ENCODE results near the gene INPP5D.
"Not testable (repeated sequence)": the region's sequence is repeated elsewhere in the genome, so short reads cannot be mapped to it uniquely, and the experiment has no call there.

INPP5D gene

DNA sequence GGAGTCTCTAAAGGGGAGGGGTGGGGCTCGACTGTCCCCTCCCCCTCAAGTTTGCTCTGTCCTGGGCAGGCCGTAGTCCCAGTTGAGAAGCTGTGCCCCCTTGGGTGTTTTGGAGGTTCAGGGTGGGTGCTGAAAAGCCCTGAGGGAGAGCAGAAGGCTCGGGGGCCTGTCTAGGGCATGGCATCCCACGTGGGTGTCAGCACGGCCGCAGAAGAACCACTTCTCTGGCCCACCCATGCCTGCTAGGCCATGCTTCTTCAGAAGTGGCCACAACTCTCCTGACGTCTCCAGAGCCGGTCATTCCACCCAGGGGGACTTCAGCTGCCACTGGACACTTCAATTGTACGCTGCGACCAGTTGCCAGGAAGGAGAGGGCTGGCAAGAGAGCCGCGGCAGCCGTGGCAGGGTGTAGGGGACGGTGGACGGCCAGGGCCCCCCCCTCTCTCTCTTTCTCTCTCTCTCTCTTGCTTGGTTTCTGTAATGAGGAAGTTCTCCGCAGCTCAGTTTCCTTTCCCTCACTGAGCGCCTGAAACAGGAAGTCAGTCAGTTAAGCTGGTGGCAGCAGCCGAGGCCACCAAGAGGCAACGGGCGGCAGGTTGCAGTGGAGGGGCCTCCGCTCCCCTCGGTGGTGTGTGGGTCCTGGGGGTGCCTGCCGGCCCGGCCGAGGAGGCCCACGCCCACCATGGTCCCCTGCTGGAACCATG is at the start of gene INPP5D:
TSS of gene INPP5D (plus strand) at position 546 of the 704 bp plus-strand sequence. CDS start at position 683, 137 bp downstream.
- DNase-seq: peak; percentile 79

DNA sequence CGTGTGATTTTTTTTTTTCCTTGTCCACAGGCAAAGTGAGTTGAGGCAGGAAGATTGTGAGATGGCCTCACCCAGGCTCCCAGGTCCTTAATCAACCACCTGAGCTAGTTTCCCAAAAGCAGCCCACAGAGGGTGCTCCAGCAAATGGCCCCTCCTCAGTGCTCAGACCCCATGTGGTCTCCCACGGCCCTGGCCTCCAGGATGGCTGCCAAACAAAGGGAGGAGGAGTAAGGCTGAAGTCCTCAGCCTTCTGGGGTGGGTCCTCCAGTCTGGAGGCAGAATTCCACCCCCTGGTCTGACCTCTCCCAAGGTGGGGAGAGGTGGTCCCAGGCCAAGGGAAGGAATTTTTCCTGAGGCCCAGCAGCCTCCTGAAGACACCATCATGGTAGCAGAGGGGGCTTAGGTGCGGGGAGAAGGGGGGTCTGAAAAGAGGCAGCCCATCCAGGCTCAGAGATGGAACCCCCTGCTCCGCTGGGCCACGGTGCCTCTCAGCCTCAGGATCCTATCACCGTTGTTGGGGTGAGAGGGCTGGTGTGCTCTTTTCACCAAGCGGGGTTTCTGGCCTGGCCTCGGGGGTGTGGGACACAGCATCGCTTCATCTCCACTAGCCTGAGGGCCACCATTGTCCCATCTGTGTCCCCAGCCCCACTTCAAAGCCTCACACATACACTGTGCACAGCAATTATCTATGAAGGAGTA is 49.4 kb upstream of the INPP5D start:
- no peak for DNase-seq

DNA sequence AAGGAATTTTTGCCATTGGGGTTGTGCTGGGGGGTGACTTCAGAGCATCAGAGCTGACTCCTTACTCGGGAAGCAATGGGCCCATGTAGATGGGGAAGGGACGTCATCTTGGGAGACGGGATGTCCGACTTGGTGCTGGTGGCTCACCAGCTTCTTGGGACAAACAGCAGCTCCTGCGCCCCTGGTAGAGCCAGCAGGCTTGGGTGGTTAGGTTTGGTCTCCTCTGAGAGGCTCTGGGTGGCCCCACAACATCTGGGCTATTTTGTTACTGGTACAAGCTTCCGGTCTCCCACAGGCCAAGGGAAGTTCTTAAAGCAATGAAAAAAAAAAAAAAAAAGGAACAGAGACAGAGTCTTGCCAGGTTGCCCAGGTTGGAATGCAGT is 48.9 kb upstream of the INPP5D start:
- no peak for DNase-seq

DNA sequence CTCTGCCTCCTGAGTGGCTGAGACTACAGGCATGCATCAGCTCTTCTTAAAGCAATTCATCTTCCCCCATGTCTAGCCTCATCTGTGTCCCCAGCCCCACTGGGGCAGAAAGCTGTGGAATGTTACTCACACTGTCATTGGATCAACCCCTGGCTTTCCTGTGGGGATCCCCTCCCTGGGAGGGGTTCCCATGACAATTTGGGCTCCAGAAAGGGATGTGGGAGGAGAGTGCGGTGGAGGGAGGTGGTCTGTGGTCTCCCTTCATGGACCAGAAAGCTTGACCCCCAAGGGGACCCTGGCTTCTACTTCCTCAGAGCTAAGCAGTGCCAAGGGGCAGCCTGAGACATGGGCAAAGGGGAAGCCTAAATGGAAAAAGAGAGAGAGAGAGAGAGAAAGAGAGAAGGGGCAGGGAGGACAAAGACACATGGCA is 48.4 kb upstream of the INPP5D start:
- DNase-seq: no peak

DNA sequence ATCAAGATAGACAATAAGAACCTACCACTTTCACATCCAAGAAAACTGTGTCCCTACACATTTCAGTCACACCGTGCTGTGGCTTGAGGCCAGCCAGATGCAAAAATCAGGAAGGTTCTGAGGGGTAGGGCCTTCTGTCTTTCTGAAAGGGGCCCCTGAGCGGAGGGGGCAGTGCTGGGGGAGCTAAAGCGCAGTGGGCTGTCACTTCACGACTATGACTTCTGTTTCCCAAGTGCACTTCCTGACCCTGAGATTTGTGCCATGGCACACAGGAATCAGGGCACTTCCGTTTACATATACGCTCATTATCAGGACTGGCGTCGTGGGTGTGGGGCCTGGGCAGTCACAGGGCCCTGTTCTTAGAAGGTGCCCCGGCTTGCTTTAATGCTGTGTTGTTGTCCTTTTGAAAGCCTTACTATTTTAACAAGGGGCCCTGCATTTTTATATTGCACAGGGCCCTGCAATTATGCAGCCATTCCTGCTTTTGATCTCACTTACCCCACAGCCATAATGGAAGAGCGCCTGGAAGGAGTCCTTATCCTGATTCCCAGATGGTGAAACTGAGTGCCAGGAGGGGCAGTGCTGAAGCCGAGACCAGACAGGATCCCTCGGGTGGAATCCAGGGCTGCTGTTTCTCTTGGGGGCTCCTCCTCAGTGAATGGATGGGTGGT is 47.7 kb upstream of the INPP5D start:
- DNase-seq: no peak

DNA sequence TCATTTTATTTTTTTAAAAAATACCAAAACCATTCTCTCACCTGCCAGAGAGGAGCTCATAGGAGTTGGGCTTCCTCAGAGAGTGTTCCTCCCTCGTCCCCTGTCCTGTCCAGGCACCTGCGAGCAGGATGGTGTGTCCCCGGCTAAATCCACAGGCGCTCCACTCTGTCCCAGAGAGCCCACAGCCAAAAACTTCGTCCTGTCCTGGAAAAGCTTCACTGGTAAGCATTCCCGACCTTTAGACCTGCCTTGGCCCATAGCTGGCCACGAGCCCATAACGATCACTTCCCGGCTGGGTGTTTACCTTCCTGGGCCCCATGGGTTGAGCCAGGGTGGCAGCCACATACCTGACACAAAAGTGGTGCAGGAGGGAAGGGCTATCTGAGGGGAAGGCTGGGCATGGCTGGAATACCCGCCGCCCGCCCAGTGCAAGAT is 47.1 kb upstream of the INPP5D start, which contains the start of gene NGEF:
TSS of gene NGEF (minus strand) at position 230 of the 435 bp plus-strand sequence. CDS start 38,366 bp downstream, outside the sequence.
- DNase-seq: no peak

DNA sequence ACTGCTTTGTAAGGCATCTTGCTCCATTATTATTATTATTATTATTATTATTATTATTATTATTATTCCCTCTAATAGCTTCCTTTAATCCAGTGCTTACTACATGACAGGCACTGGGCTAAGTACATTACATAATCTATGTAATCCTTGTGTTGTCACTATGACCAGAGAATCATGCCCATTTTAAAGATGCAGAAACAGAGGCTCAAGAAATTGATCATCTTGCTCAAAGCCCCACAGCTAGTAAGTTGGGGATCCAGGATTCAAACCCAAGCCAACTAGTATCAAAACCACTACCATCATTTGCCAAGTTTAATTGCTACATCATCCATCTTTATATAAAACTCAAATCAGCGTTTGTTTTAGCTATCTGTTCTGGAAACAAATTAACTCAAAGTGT is 46.5 kb upstream of the INPP5D start:
- no peak for DNase-seq

DNA sequence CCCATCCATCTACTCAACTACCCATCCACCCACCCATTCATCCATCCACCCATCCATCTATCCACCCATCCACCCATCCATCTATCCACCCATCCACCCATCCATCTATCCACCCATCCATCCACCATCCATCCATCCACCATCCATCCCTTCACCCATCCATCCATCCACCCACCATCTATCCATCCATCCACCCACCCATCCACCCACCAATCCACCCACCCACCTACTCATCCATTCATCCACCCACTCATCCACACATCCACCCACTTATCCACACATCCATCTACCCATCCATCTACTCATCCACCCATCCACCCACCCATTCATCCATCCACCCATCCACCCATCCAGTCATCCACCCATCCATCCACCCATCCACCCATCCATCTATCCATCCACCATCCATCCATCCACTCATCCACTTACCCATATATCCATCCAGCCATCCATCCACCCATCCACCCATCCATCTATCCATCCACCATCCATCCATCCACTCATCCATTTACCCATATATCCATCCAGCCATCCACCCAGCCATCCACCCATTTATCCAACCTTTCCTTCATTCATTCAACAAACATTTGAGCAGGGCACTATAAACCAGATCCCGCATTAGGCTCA is 45.0 kb upstream of the INPP5D start:
- no peak for DNase-seq

DNA sequence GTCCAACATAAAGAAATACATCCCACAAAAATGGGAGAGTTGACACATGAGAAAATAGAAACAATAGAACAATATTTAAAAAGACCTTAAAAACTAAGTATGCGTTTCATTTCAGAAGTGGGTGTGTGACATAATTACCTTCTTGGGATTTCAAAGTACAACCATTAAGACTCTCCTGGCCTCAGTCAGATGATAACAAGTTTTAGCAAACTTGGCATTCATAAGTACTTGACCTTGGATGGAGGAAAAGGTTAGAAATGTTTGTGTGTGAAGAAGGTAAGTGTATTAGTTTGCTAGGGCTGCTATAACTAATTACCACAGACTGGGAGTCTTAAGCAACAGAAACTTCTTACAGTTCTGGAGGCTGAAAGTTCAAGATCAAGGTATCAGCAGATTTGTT is 42.2 kb upstream of the INPP5D start:
- DNase-seq: no peak

DNA sequence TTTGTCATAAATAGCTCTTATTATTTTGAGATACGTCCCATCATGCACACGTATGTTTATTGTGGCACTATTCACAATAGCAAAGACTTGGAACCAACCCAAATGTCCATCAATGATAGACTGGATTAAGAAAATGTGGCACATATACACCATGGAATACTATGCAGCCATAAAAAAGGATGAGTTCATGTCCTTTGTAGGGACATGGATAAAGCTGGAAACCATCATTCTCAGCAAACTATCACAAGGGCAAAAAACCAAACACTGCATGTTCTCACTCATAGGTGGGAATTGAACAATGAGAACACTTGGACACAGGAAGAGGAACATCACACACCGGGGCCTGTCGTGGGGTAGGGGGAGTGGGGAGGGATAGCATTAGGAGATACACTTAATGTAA is 40.5 kb upstream of the INPP5D start:
- DNase-seq: not testable (repeated sequence)

DNA sequence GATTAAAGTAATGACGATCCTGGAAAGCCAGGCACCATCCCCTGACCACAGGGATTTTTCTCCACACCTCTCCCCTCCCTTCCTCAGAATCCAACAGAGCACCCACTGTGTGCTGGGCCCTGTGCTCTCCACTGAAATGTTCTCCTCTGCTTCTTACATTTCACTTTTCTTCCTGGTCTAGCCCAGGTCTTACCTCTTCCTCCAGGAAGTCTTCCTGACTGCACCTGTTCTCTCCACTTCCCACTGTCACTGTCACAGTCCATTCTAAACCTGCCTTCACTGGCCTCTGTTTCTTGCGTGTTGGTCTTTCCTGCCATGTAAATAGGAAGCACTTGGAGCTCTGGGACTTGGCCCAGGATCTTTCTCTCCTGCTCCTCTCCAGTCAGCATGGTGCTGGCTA is 39.7 kb upstream of the INPP5D start:
- no peak for DNase-seq

DNA sequence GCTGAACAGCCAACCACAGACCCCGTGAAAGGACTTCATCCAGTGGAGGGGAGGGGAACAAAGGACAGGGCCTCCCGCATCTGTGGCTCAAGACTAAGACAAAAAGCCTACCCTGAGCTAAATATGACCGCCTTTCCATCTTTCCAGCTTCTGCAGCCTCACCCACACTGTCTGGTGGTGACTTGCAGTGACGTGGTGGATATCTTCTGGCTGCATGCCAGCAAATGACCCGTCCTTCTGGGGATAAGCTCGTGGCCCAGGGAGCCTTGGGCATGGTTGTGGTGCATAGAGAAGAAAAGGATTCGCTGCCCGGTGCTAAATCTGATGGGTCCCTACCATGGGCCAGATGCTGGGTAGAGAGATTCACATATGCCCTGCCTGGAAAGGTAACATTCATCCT is 38.4 kb upstream of the INPP5D start:
- DNase-seq: no peak

DNA sequence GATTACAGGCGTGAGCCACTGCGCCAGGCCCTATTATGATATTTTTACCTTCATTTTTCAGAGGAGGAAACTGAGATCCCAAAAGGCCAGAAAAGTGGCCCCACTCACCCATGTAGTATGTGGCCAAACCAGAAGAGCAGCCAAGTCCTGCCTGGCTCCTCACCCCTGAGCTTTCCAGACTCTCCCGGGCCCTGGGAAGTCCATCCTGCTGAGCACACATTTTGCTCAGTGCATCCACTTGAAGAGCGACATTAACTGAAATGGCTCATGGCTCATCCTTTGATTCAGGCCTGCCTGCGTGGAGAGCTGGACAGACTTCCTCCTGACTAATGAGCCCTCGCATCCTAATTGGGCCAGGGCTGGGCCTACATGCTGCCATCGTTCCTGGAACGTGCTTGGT is 37.6 kb upstream of the INPP5D start:
- no peak for DNase-seq

DNA sequence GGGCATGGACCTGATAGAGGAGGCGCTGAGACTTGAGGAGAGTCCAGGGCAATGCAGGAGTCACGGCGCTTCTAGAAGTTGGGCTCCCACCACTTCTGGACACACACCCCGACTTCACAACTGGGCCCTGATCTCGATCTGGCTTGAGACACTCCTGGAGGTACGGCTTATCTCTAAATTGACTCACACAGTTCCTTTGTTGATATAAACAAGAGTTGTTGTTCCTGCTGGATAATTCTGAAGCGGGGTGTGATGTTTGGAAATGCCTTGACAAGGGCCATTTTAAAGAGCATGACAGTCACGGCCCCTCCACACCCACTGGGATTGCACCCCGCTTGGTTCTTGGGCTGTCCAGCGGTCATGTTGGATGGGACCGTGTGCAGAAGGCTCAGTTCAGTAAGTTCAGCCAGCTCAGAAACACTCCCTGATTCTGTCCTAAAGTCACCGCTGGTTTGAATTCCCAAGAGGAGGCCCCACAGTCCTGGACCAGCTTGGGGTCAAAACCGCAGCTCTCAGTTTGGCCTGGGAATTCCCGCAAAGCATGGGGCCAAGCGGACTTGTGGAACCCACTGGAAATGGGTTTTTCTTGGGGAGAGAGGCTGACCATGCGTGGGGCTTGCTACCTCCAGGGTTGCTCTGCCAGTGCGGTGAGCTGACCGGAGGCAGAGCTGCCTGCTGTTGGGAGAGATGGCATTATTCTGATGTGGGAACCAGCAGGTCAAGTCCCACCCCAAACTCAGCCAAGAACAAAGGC is 37.0 kb upstream of the INPP5D start:
- DNase-seq: no peak

DNA sequence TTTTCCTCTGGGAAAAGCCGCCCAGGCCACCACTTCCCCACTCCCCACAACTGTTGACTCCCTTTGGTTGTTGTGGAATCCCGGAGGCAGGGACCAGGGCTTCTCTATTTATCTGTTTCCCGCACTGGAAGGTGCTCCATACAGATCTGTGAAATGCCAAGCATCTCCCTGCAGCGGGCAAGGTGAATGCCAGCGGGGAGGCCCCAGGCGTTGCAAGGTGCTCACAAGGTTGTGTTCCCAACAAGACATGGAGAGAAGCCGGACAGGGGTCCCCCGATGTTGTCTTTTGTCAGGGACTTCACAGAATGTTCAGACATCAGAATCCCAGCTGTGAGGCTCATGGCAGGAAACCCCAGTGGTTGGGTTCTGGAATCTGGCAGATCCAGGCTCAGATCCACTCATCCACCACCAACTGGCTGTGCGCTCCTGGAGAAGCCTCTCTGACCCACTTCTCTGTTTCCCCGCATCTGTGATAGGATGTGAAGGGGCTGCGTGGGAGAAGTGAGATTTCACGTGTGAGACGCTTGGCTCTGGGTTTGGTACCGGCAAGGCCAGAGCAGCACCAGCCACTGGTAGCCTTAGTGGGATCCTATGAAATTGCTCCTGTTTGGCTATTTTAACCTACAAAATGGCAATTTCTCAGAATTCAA is 36.3 kb upstream of the INPP5D start:
- DNase-seq: no peak

DNA sequence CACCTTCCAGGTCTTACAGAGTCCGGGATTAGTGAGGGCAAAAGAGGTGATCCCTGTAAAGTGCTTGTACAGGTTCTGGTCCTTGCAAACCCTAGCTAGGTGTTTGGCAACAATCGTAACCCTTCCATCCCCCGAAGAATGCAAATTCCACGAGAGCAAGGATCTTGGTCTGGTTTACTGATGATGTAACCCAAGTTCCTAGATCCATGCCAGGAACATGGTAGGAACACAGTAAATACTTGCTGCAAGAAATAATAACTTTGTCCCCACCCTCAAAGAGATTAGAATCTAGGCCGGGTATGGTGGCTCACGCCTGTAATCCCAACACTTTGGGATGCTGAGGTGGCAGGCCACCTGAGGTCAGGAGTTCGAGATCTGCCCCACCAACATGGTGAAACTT is 34.4 kb upstream of the INPP5D start:
- no peak for DNase-seq

DNA sequence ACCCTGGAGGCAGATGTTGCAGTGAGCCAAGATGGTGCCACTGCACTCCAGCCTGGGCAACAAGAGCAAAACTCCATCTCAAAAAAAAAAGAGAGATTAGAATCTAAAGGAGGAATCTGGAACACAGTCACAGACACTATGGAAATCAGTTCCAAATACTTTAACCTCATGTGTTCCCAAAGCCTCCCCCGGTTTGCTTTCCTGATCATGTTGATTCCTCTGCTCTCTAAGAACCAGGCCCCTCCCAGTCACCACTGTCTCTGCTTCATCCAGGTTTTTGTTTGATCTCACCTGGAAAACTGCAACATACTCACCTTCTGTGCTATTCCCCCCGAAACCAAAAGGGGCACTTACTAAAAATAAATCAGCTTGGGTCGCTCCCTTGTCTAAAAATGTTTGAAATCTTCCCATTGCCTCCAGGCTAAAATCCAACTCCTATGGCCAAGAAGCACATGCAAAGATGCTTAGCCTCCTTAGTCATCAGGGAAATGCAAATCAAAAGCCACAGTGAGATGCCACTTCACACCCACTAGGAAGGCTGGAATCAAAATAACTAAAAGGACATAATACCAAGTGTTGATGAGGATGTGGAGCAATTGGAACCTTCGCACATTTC is 33.8 kb upstream of the INPP5D start:
- no peak for DNase-seq

DNA sequence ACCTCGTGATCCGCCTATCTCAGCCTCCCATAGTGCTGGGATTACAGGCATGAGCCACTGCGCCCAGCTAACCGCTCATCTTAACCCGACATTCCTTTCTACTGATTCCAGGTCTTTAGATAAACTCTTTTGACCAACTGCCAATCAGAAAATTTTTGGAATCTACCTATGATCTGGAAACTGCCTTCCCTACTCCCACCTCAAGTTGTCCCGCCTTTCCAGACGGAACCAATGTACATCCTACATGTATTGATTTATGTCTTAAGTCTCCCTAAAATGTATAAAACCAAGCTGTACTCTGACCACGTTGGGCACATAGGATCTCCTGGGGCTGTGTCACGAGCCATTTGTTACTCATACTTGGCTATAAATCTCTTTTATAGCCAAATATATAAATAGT is 30.8 kb upstream of the INPP5D start:
- no peak for DNase-seq

DNA sequence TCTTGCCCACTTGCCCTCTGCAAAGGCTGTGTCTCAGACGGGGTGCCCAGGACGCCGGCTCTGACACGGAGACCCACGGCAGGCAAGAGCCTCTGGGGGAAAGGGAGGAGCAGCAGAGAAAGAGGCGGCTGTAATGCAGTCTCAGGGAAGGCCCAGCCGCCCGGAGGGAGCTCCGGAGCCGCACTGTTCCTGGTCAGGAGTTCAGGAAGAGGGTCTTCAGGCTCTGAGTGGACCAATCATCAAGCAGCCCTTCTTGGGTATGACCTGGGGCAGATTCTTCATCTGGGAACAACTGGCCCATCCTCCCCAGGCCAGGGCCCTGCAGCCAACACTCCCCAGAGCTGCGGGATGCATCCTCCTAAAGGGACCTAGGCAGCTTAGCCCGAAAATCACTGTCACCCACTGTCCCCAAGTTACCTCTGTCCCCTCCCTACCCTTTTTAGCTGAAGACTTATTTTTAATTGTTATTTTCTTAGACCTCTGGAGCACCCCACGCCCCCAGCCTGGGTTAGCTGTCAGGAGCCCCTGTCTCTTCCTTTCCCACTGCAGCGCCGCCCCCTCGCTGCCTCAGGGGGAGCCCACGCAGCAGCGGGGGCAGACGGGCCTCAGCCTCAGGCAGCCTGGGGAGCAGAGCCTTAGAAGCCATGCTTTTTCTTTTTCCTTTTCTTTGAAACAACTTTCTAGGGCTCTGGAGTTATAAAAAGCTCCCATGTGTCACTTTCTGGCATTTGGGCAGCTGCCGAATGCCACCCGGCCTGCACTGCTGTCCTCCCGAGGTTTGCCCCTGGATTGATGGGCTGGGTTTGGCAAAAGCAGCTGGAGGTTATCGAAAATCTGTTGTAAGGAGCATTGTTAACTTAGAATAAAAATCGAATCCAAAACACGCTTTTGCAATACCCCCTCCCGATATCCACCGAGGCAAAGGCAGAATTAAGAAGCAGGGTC is 28.3 kb upstream of the INPP5D start:
- no peak for DNase-seq

DNA sequence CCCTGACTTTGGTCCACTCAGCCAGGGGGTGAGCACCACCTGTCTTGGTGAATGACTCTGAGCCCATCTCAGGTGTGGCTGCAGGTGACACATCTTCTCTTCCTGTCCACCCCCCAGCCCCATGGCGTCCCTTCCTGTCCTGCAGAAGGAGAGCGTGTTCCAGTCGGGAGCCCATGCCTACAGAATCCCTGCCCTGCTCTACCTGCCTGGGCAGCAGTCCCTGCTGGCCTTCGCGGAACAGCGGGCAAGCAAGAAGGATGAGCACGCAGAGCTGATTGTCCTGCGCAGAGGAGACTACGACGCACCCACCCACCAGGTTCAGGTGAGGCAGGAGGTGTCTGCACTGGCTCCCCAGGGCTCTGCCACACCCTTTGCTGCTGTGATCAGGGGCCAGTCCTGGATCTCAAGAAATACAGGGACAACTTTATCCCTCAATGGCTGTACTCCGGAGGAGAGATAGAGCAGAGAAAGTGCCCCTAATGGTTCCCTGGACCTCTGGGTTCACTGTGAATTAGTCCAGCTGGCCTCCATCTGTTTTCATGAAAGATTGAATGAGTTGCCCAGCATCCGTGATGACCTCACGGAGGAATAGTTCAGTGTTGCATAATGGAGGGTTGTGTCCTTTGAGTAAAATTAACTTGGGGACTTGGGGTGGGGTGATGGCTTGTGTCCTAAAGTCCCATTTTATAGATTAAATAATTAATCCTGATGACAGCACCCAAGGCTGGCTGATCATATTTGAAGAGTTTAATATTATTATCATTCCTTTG is 27.4 kb upstream of the INPP5D start, which contains the start of gene NEU2:
TSS of gene NEU2 (plus strand) at position 122 of the 770 bp plus-strand sequence. CDS start at position 122, 0 bp downstream.
- no peak for DNase-seq
